Transverse colon (tissue), 4 donors: ENCODE results near the gene METTL13.

Experiments used
- CTCF ChIP-seq, 5 experiments: fragments of 200-600 bp in 3 of 5; fragments of 450-650 bp in 2 of 5; sonication (generic) in 3 of 5; IDR thresholded peaks; 1 replicate in 2 of 5; 2 replicates in 3 of 5; pipeline ENCODE4 v1.5.1; 2016 to 2017; ENCODE audit warnings: antibody characterized with exemption in 5 of 5, inconsistent platforms in 3 of 5, mild to moderate bottlenecking in 2 of 5, moderate library complexity in 1 of 5
- POLR2A ChIP-seq: fragments of 450-650 bp; IDR thresholded peaks from one replicate; pipeline ENCODE4 v1.6.1; 2016; ENCODE audit warnings: antibody characterized with exemption, mild to moderate bottlenecking, moderate library complexity
- POLR2AphosphoS5 ChIP-seq, 3 donors: sonication (generic); formaldehyde crosslinking; IDR thresholded peaks; one replicate each; pipeline ENCODE4 v1.6.1; 2016; ENCODE audit warnings: antibody characterized with exemption in 3 of 3

GRCh38 chr1:171754353-171754705 lies 27.1 kb upstream of the METTL13 start:
- TF ChIP-seq CTCF (IDR thresholded peaks at IDR 0.05) (no peak), POLR2AphosphoS5 (IDR thresholded peaks at IDR 0.05) (no peak), POLR2A (no peak)
